H9 (cell line): ENCODE data around the gene RNLS. TPM values are rescaled to one million over a fixed set of nuclear protein-coding genes. Genes with fewer than 3 reads are reported as not detected.

Experiments
- DNase-seq: peaks from one replicate; pipeline ENCODE4 v3.0.0-alpha.2; 2017
- H2AFZ ChIP-seq: one replicate; pipeline ENCODE4 v1.6.1; 2013; ENCODE audit warnings: mild to moderate bottlenecking, low read length, control low read depth, moderate library complexity
- H2AK5ac ChIP-seq: 2 replicates; pipeline ENCODE4 v1.6.1; 2013; ENCODE audit warnings: low read length, control low read depth, mixed read lengths; ENCODE audit not compliant: insufficient read length
- H2BK120ac ChIP-seq: one replicate; pipeline ENCODE4 v1.6.1; 2013; ENCODE audit warnings: low read depth, mild to moderate bottlenecking, low read length, control low read depth, inconsistent platforms; ENCODE audit not compliant: poor library complexity, severe bottlenecking
- H2BK12ac ChIP-seq: 2 replicates; pipeline ENCODE4 v1.6.1; 2013; ENCODE audit warnings: low read length, control low read depth, mixed read lengths, low read depth; ENCODE audit not compliant: insufficient read length
- H2BK15ac ChIP-seq: 2 replicates; pipeline ENCODE4 v1.6.1; 2013; ENCODE audit warnings: low read depth, low read length, control low read depth
- H2BK20ac ChIP-seq: one replicate; pipeline ENCODE4 v1.6.1; 2013; ENCODE audit warnings: low read depth, mild to moderate bottlenecking, low read length, control low read depth, inconsistent platforms; ENCODE audit not compliant: poor library complexity, severe bottlenecking
- H2BK5ac ChIP-seq: 2 replicates; pipeline ENCODE4 v1.6.1; 2013; ENCODE audit warnings: low read length, control low read depth, mixed read lengths; ENCODE audit not compliant: insufficient read length
- H3K14ac ChIP-seq: 2 replicates; pipeline ENCODE4 v1.6.1; 2013; ENCODE audit warnings: low read length, control low read depth; ENCODE audit not compliant: insufficient read depth
- H3K18ac ChIP-seq: 2 replicates; pipeline ENCODE4 v1.6.1; 2013; ENCODE audit warnings: low read depth, mild to moderate bottlenecking, mixed read lengths, low read length, control low read depth; ENCODE audit not compliant: insufficient read length
- H3K23ac ChIP-seq: 2 replicates; pipeline ENCODE4 v1.6.1; 2013; ENCODE audit warnings: low read length, control low read depth, mixed read lengths, low read depth; ENCODE audit not compliant: insufficient read length
- H3K23me2 ChIP-seq: 2 replicates; pipeline ENCODE4 v1.6.1; 2013; ENCODE audit warnings: low read depth, mild to moderate bottlenecking, mixed read lengths, low read length, control low read depth; ENCODE audit not compliant: insufficient read length, poor library complexity, severe bottlenecking
- H3K27ac ChIP-seq: 2 replicates; pipeline ENCODE4 v1.5.1; 2013; ENCODE audit warnings: low read length, control low read depth, mixed read lengths, low read depth; ENCODE audit not compliant: insufficient read length
- H3K27me3 ChIP-seq: 2 replicates; pipeline ENCODE4 v1.6.1; 2013; ENCODE audit warnings: low read length, control low read depth, inconsistent platforms; ENCODE audit not compliant: insufficient read depth
- H3K4ac ChIP-seq: 2 replicates; pipeline ENCODE4 v1.6.1; 2013; ENCODE audit warnings: low read depth, mild to moderate bottlenecking, control low read depth, inconsistent platforms, low read length, moderate library complexity
- H3K4me1 ChIP-seq: 2 replicates; pipeline ENCODE4 v1.6.1; 2013; ENCODE audit warnings: low read length, control low read depth, inconsistent platforms; ENCODE audit not compliant: insufficient read depth
- H3K4me2 ChIP-seq: 2 replicates; pipeline ENCODE4 v1.6.1; 2013; ENCODE audit warnings: low read length, control low read depth, mixed read lengths; ENCODE audit not compliant: insufficient read length, insufficient read depth
- H3K56ac ChIP-seq: 2 replicates; pipeline ENCODE4 v1.6.1; 2013; ENCODE audit warnings: low read depth, mild to moderate bottlenecking, mixed read lengths, low read length, control low read depth; ENCODE audit not compliant: insufficient read length
- H3K79me1 ChIP-seq: 2 replicates; pipeline ENCODE4 v1.6.1; 2013; ENCODE audit warnings: low read depth, mild to moderate bottlenecking, moderate library complexity, low read length, control low read depth, inconsistent platforms; ENCODE audit not compliant: insufficient read depth, poor library complexity, severe bottlenecking
- H3K79me2 ChIP-seq: 2 replicates; pipeline ENCODE4 v1.6.1; 2013; ENCODE audit warnings: low read length, control low read depth, inconsistent platforms; ENCODE audit not compliant: insufficient read depth
- H3K9ac ChIP-seq: 2 replicates; pipeline ENCODE4 v1.6.1; 2013; ENCODE audit warnings: low read length, control low read depth, mixed read lengths; ENCODE audit not compliant: insufficient read length; ENCODE audit errors: extremely low read depth
- H3K9me3 ChIP-seq: one replicate; pipeline ENCODE4 v1.6.1; 2013; ENCODE audit warnings: low read depth, low read length, inconsistent platforms; ENCODE audit not compliant: control insufficient read depth
- H3T11ph ChIP-seq: one replicate; pipeline ENCODE4 v1.6.1; 2013; ENCODE audit warnings: mild to moderate bottlenecking, low read length, control low read depth, inconsistent platforms
- H4K20me1 ChIP-seq: one replicate; pipeline ENCODE4 v1.6.1; 2013; ENCODE audit not compliant: control insufficient read depth, insufficient read length, insufficient read depth
- H4K5ac ChIP-seq: 2 replicates; pipeline ENCODE4 v1.6.1; 2013; ENCODE audit warnings: low read depth, mild to moderate bottlenecking, mixed read lengths, low read length, control low read depth; ENCODE audit not compliant: insufficient read length
- H4K8ac ChIP-seq: replicated peaks from 2 replicates; pipeline ENCODE4 v1.6.1; 2013; ENCODE audit warnings: low read length, control low read depth, mixed read lengths, low read depth; ENCODE audit not compliant: insufficient read length
- H4K91ac ChIP-seq: 2 replicates; pipeline ENCODE4 v1.6.1; 2013; ENCODE audit warnings: low read depth, mild to moderate bottlenecking, moderate library complexity, mixed read lengths, low read length, control low read depth; ENCODE audit not compliant: insufficient read length
- H3K27ac Mint-ChIP-seq, 3 experiments: 2 replicates in 2 of 3; 3 replicates in 1 of 3; pipeline ENCODE4 v1.8.0; 2020 to 2021; ENCODE audit warnings: mixed read lengths in 3 of 3, mild to moderate bottlenecking in 1 of 3, moderate library complexity in 1 of 3
- H3K27me3 Mint-ChIP-seq: 2 replicates; pipeline ENCODE4 v1.8.0; 2021; ENCODE audit warnings: low read depth, mild to moderate bottlenecking, moderate library complexity, mixed read lengths
- H3K36me3 Mint-ChIP-seq, 3 experiments: 2 replicates in 2 of 3; 3 replicates in 1 of 3; pipeline ENCODE4 v1.8.0; 2020 to 2021; ENCODE audit warnings: low read depth in 3 of 3, mixed read lengths in 3 of 3; ENCODE audit not compliant: insufficient read depth in 1 of 3
- H3K4me1 Mint-ChIP-seq, 2 experiments: 2 replicates each; pipeline ENCODE4 v1.8.0; 2020; ENCODE audit warnings: mixed read lengths in 2 of 2
- H3K4me3 Mint-ChIP-seq, 2 experiments: 2 replicates in 1 of 2; 3 replicates in 1 of 2; pipeline ENCODE4 v1.8.0; 2020 to 2021; ENCODE audit warnings: mild to moderate bottlenecking in 2 of 2, mixed read lengths in 2 of 2, moderate library complexity in 1 of 2
- H3K9me3 Mint-ChIP-seq, 2 experiments: 2 replicates in 1 of 2; 3 replicates in 1 of 2; pipeline ENCODE4 v1.8.0; 2020; ENCODE audit warnings: mild to moderate bottlenecking in 2 of 2, mixed read lengths in 2 of 2, moderate library complexity in 1 of 2
- WGBS: extraction: QIAGEN DNeasy Blood & Tissue Kit; methylation state at CpG from one replicate; pipeline ENCODE4 v1.1.7; 2013; ENCODE audit warnings: missing lambda C conversion rate, low lambda C conversion rate, mixed read lengths; ENCODE audit not compliant: insufficient read length; ENCODE audit errors: extremely low coverage; 5-methylcytosine and 5-hydroxymethylcytosine counted together
- total RNA-seq: library from RNA; stranded (reverse); gene quantifications from 2 replicates; pipeline ENCODE4 v1.2.1, GENCODE V29; 2021
- TF ChIP-seq, protein P1 (sequence below): fragments of 200-600 bp; sonication (generic); conservative IDR thresholded peaks from 3 replicates; pipeline ENCODE4 v1.8.0; 2021; ENCODE audit warnings: antibody characterized with exemption, mild to moderate bottlenecking

Gene RNLS
- total RNA-seq, 1 experiment from 2014 or later = 7.5 TPM

DNA sequence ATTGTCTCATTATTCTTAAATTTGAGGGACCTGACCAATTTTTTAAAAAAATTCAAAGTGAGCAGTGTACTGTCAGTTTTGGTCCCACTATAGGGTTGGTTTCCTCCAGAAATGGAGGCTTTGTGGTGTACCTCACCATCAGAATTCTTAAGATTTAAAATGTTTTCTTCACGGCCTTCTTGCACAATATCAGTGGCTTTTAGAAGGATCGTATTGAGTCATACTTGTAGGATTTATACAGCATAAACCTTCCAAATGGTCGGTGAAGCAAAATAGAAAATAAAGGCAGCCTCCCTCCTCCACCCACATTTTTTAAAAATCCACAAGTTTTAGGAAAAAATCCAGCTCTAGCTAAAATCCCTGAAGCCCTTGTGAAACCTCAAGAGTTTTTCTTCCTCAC is 126.4 kb downstream of the RNLS start:
- H3K4me2 ChIP-seq = no peak overlapping the region
- H2AK5ac ChIP-seq = no peak overlapping the region
- H3K9ac ChIP-seq = no peak overlapping the region
- Mint-ChIP-seq H3K4me3 (no peak overlapping the region), H3K27ac (no peak overlapping the region), H3K36me3 (no peaks in the 10 kb centered on the region; a peak in 1 of 7 replicates), H3K27me3 (no peaks in the 10 kb centered on the region; the same call in 1 of the 2 replicates), H3K4me1 (0 out of 4 replicates have a peak, but pooled peaks cover 0 to 2% of the 10 kb centered on the region in 2 experiments), H3K9me3 (no peaks in the 10 kb centered on the region)
- H3K79me1 ChIP-seq = no peaks in the 10 kb centered on the region
- TF ChIP-seq, protein P1, sequence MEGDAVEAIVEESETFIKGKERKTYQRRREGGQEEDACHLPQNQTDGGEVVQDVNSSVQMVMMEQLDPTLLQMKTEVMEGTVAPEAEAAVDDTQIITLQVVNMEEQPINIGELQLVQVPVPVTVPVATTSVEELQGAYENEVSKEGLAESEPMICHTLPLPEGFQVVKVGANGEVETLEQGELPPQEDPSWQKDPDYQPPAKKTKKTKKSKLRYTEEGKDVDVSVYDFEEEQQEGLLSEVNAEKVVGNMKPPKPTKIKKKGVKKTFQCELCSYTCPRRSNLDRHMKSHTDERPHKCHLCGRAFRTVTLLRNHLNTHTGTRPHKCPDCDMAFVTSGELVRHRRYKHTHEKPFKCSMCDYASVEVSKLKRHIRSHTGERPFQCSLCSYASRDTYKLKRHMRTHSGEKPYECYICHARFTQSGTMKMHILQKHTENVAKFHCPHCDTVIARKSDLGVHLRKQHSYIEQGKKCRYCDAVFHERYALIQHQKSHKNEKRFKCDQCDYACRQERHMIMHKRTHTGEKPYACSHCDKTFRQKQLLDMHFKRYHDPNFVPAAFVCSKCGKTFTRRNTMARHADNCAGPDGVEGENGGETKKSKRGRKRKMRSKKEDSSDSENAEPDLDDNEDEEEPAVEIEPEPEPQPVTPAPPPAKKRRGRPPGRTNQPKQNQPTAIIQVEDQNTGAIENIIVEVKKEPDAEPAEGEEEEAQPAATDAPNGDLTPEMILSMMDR = no peak
- no peaks in the 10 kb centered on the region for H3K23me2 ChIP-seq
- no peaks in the 10 kb centered on the region for H3K27me3 ChIP-seq
- H2BK15ac ChIP-seq = no peak overlapping the region
- H2AFZ ChIP-seq = no peak overlapping the region
- no peak overlapping the region for H2BK20ac ChIP-seq
- no peaks in the 10 kb centered on the region for H3K79me2 ChIP-seq
- H4K20me1 ChIP-seq = no peaks in the 10 kb centered on the region
- no peak overlapping the region for H2BK120ac ChIP-seq
- no peak overlapping the region for H3K23ac ChIP-seq
- H4K5ac ChIP-seq = no peak overlapping the region
- no peak overlapping the region for H3K27ac ChIP-seq
- WGBS = no CpG with 5 or more reads among the region's 3 CpGs
- H4K8ac ChIP-seq = no peak overlapping the region
- H3T11ph ChIP-seq = no peak overlapping the region
- H4K91ac ChIP-seq = no peak overlapping the region
- no peak overlapping the region for H3K4ac ChIP-seq
- no peak for DNase-seq
- no peaks in the 10 kb centered on the region for H3K9me3 ChIP-seq
- no peak overlapping the region for H2BK12ac ChIP-seq
- H2BK5ac ChIP-seq = no peak overlapping the region
- H3K56ac ChIP-seq = no peak overlapping the region
- no peaks in the 10 kb centered on the region for H3K4me1 ChIP-seq
- no peak overlapping the region for H3K14ac ChIP-seq
- no peak overlapping the region for H3K18ac ChIP-seq
